H9 (cell line): Measurements from ENCODE around the gene MPHOSPH8. TPM values are rescaled to one million over a fixed set of nuclear protein-coding genes. Genes with fewer than 3 reads are reported as not detected.

Experiments
- DNase-seq: peaks from one replicate; pipeline ENCODE4 v3.0.0-alpha.2; 2017
- H2AFZ ChIP-seq: one replicate; pipeline ENCODE4 v1.6.1; 2013; ENCODE audit warnings: mild to moderate bottlenecking, low read length, control low read depth, moderate library complexity
- H2AK5ac ChIP-seq: 2 replicates; pipeline ENCODE4 v1.6.1; 2013; ENCODE audit warnings: low read length, control low read depth, mixed read lengths; ENCODE audit not compliant: insufficient read length
- H2BK120ac ChIP-seq: one replicate; pipeline ENCODE4 v1.6.1; 2013; ENCODE audit warnings: low read depth, mild to moderate bottlenecking, low read length, control low read depth, inconsistent platforms; ENCODE audit not compliant: poor library complexity, severe bottlenecking
- H2BK12ac ChIP-seq: 2 replicates; pipeline ENCODE4 v1.6.1; 2013; ENCODE audit warnings: low read length, control low read depth, mixed read lengths, low read depth; ENCODE audit not compliant: insufficient read length
- H2BK15ac ChIP-seq: 2 replicates; pipeline ENCODE4 v1.6.1; 2013; ENCODE audit warnings: low read depth, low read length, control low read depth
- H2BK20ac ChIP-seq: one replicate; pipeline ENCODE4 v1.6.1; 2013; ENCODE audit warnings: low read depth, mild to moderate bottlenecking, low read length, control low read depth, inconsistent platforms; ENCODE audit not compliant: poor library complexity, severe bottlenecking
- H2BK5ac ChIP-seq: 2 replicates; pipeline ENCODE4 v1.6.1; 2013; ENCODE audit warnings: low read length, control low read depth, mixed read lengths; ENCODE audit not compliant: insufficient read length
- H3K14ac ChIP-seq: 2 replicates; pipeline ENCODE4 v1.6.1; 2013; ENCODE audit warnings: low read length, control low read depth; ENCODE audit not compliant: insufficient read depth
- H3K18ac ChIP-seq: 2 replicates; pipeline ENCODE4 v1.6.1; 2013; ENCODE audit warnings: low read depth, mild to moderate bottlenecking, mixed read lengths, low read length, control low read depth; ENCODE audit not compliant: insufficient read length
- H3K23ac ChIP-seq: 2 replicates; pipeline ENCODE4 v1.6.1; 2013; ENCODE audit warnings: low read length, control low read depth, mixed read lengths, low read depth; ENCODE audit not compliant: insufficient read length
- H3K23me2 ChIP-seq: 2 replicates; pipeline ENCODE4 v1.6.1; 2013; ENCODE audit warnings: low read depth, mild to moderate bottlenecking, mixed read lengths, low read length, control low read depth; ENCODE audit not compliant: insufficient read length, poor library complexity, severe bottlenecking
- H3K27ac ChIP-seq: 2 replicates; pipeline ENCODE4 v1.5.1; 2013; ENCODE audit warnings: low read length, control low read depth, mixed read lengths, low read depth; ENCODE audit not compliant: insufficient read length
- H3K27me3 ChIP-seq: 2 replicates; pipeline ENCODE4 v1.6.1; 2013; ENCODE audit warnings: low read length, control low read depth, inconsistent platforms; ENCODE audit not compliant: insufficient read depth
- H3K4ac ChIP-seq: 2 replicates; pipeline ENCODE4 v1.6.1; 2013; ENCODE audit warnings: low read depth, mild to moderate bottlenecking, control low read depth, inconsistent platforms, low read length, moderate library complexity
- H3K4me1 ChIP-seq: 2 replicates; pipeline ENCODE4 v1.6.1; 2013; ENCODE audit warnings: low read length, control low read depth, inconsistent platforms; ENCODE audit not compliant: insufficient read depth
- H3K4me2 ChIP-seq: 2 replicates; pipeline ENCODE4 v1.6.1; 2013; ENCODE audit warnings: low read length, control low read depth, mixed read lengths; ENCODE audit not compliant: insufficient read length, insufficient read depth
- H3K56ac ChIP-seq: 2 replicates; pipeline ENCODE4 v1.6.1; 2013; ENCODE audit warnings: low read depth, mild to moderate bottlenecking, mixed read lengths, low read length, control low read depth; ENCODE audit not compliant: insufficient read length
- H3K79me1 ChIP-seq: 2 replicates; pipeline ENCODE4 v1.6.1; 2013; ENCODE audit warnings: low read depth, mild to moderate bottlenecking, moderate library complexity, low read length, control low read depth, inconsistent platforms; ENCODE audit not compliant: insufficient read depth, poor library complexity, severe bottlenecking
- H3K79me2 ChIP-seq: 2 replicates; pipeline ENCODE4 v1.6.1; 2013; ENCODE audit warnings: low read length, control low read depth, inconsistent platforms; ENCODE audit not compliant: insufficient read depth
- H3K9ac ChIP-seq: 2 replicates; pipeline ENCODE4 v1.6.1; 2013; ENCODE audit warnings: low read length, control low read depth, mixed read lengths; ENCODE audit not compliant: insufficient read length; ENCODE audit errors: extremely low read depth
- H3K9me3 ChIP-seq: one replicate; pipeline ENCODE4 v1.6.1; 2013; ENCODE audit warnings: low read depth, low read length, inconsistent platforms; ENCODE audit not compliant: control insufficient read depth
- H3T11ph ChIP-seq: one replicate; pipeline ENCODE4 v1.6.1; 2013; ENCODE audit warnings: mild to moderate bottlenecking, low read length, control low read depth, inconsistent platforms
- H4K20me1 ChIP-seq: one replicate; pipeline ENCODE4 v1.6.1; 2013; ENCODE audit not compliant: control insufficient read depth, insufficient read length, insufficient read depth
- H4K5ac ChIP-seq: 2 replicates; pipeline ENCODE4 v1.6.1; 2013; ENCODE audit warnings: low read depth, mild to moderate bottlenecking, mixed read lengths, low read length, control low read depth; ENCODE audit not compliant: insufficient read length
- H4K8ac ChIP-seq: replicated peaks from 2 replicates; pipeline ENCODE4 v1.6.1; 2013; ENCODE audit warnings: low read length, control low read depth, mixed read lengths, low read depth; ENCODE audit not compliant: insufficient read length
- H4K91ac ChIP-seq: 2 replicates; pipeline ENCODE4 v1.6.1; 2013; ENCODE audit warnings: low read depth, mild to moderate bottlenecking, moderate library complexity, mixed read lengths, low read length, control low read depth; ENCODE audit not compliant: insufficient read length
- H3K27ac Mint-ChIP-seq, 3 experiments: 2 replicates in 2 of 3; 3 replicates in 1 of 3; pipeline ENCODE4 v1.8.0; 2020 to 2021; ENCODE audit warnings: mixed read lengths in 3 of 3, mild to moderate bottlenecking in 1 of 3, moderate library complexity in 1 of 3
- H3K27me3 Mint-ChIP-seq: 2 replicates; pipeline ENCODE4 v1.8.0; 2021; ENCODE audit warnings: low read depth, mild to moderate bottlenecking, moderate library complexity, mixed read lengths
- H3K36me3 Mint-ChIP-seq, 3 experiments: 2 replicates in 2 of 3; 3 replicates in 1 of 3; pipeline ENCODE4 v1.8.0; 2020 to 2021; ENCODE audit warnings: low read depth in 3 of 3, mixed read lengths in 3 of 3; ENCODE audit not compliant: insufficient read depth in 1 of 3
- H3K4me1 Mint-ChIP-seq, 2 experiments: 2 replicates each; pipeline ENCODE4 v1.8.0; 2020; ENCODE audit warnings: mixed read lengths in 2 of 2
- H3K4me3 Mint-ChIP-seq, 2 experiments: 2 replicates in 1 of 2; 3 replicates in 1 of 2; pipeline ENCODE4 v1.8.0; 2020 to 2021; ENCODE audit warnings: mild to moderate bottlenecking in 2 of 2, mixed read lengths in 2 of 2, moderate library complexity in 1 of 2
- H3K9me3 Mint-ChIP-seq, 2 experiments: 2 replicates in 1 of 2; 3 replicates in 1 of 2; pipeline ENCODE4 v1.8.0; 2020; ENCODE audit warnings: mild to moderate bottlenecking in 2 of 2, mixed read lengths in 2 of 2, moderate library complexity in 1 of 2
- whole genome bisulfite sequencing: extraction: QIAGEN DNeasy Blood & Tissue Kit; methylation state at CpG from one replicate; pipeline ENCODE4 v1.1.7; 2013; ENCODE audit warnings: missing lambda C conversion rate, low lambda C conversion rate, mixed read lengths; ENCODE audit not compliant: insufficient read length; ENCODE audit errors: extremely low coverage; 5-methylcytosine and 5-hydroxymethylcytosine counted together
- total RNA-seq: library from RNA; stranded (reverse); gene quantifications from 2 replicates; pipeline ENCODE4 v1.2.1, GENCODE V29; 2021
- TF ChIP-seq, protein P1 (sequence below): fragments of 200-600 bp; sonication (generic); conservative IDR thresholded peaks from 3 replicates; pipeline ENCODE4 v1.8.0; 2021; ENCODE audit warnings: antibody characterized with exemption, mild to moderate bottlenecking

The MPHOSPH8 gene
- total RNA-seq, 1 experiment from 2014 or later, result 21.1 TPM

DNA sequence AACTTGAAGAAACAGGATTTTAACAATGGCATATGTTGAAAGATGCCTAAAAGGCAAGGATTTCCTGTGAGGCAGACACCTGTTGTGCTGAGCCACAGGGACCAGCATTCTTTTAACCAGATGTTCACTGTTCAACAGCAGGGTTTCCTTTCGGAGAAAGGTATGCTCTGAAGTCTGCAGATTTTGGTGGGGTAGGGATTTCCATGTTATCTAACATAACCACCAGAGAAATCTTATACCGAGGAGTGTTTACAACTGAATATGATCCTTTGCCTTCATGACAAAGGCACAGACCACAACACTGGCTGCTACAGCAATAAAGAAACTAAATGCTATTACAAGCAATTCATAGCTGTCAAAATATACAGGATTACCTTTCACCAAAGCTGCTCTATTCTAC, 48.1 kb downstream of the MPHOSPH8 start:
- no peak overlapping the region for H4K5ac ChIP-seq
- peaks cover 4% of the 10 kb centered on the region for H3K79me1 ChIP-seq
- no peak overlapping the region for H2BK5ac ChIP-seq
- Mint-ChIP-seq H3K27me3 (no peaks in the 10 kb centered on the region), H3K27ac (peak overlapping the region in 1 of 3 experiments; percentile 92; a peak in 3 of 7 replicates), H3K36me3 (peaks cover 5 to 12% (median 8%) of the 10 kb centered on the region in 3 experiments; a peak in 5 of 7 replicates), H3K4me3 (peak overlapping the region in 1 of 2 experiments; percentile 30; a peak in 2 of 5 replicates), H3K4me1 (peaks cover 38 to 42% of the 10 kb centered on the region in 2 experiments), H3K9me3 (no peaks in the 10 kb centered on the region)
- H4K20me1 ChIP-seq, result no peaks in the 10 kb centered on the region
- no peak overlapping the region for H3K27ac ChIP-seq
- H3K4me1 ChIP-seq, result peaks cover 4% of the 10 kb centered on the region; the same call in 1 of the 2 replicates
- H3T11ph ChIP-seq, result no peak overlapping the region
- no peak overlapping the region for H2BK120ac ChIP-seq
- H3K9ac ChIP-seq, result no peak overlapping the region
- no peak overlapping the region for H4K8ac ChIP-seq
- H3K14ac ChIP-seq, result no peak overlapping the region
- peak overlapping the region; percentile 24 for H3K4me2 ChIP-seq
- no peak overlapping the region for H3K18ac ChIP-seq
- H2AFZ ChIP-seq, result no peak overlapping the region
- H4K91ac ChIP-seq, result no peak overlapping the region
- no peak for DNase-seq
- no peak overlapping the region for H3K4ac ChIP-seq
- no peak overlapping the region for H3K56ac ChIP-seq
- H2BK15ac ChIP-seq, result no peak overlapping the region
- no peak overlapping the region for H2AK5ac ChIP-seq
- no peak overlapping the region for H3K23ac ChIP-seq
- H3K23me2 ChIP-seq, result no peaks in the 10 kb centered on the region
- TF ChIP-seq, protein P1, sequence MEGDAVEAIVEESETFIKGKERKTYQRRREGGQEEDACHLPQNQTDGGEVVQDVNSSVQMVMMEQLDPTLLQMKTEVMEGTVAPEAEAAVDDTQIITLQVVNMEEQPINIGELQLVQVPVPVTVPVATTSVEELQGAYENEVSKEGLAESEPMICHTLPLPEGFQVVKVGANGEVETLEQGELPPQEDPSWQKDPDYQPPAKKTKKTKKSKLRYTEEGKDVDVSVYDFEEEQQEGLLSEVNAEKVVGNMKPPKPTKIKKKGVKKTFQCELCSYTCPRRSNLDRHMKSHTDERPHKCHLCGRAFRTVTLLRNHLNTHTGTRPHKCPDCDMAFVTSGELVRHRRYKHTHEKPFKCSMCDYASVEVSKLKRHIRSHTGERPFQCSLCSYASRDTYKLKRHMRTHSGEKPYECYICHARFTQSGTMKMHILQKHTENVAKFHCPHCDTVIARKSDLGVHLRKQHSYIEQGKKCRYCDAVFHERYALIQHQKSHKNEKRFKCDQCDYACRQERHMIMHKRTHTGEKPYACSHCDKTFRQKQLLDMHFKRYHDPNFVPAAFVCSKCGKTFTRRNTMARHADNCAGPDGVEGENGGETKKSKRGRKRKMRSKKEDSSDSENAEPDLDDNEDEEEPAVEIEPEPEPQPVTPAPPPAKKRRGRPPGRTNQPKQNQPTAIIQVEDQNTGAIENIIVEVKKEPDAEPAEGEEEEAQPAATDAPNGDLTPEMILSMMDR, result no peak
- H3K79me2 ChIP-seq, result no peaks in the 10 kb centered on the region
- no peak overlapping the region for H2BK20ac ChIP-seq
- no peaks in the 10 kb centered on the region for H3K9me3 ChIP-seq
- H3K27me3 ChIP-seq, result no peaks in the 10 kb centered on the region
- no peak overlapping the region for H2BK12ac ChIP-seq
- no CpG with 5 or more reads among the region's 2 CpGs for WGBS
